Smooth muscle cell (in vitro differentiated cells): ENCODE data around the gene ACY1. TPM values are rescaled to one million over a fixed set of nuclear protein-coding genes. Genes with fewer than 3 reads are reported as not detected.
"Not testable (repeated sequence)": the region's sequence is repeated elsewhere in the genome, so short reads cannot be mapped to it uniquely, and the experiment has no call there.

Experiments used
- DNase-seq: peaks from one replicate; lab custom pipeline; 2025; ENCODE audit not compliant: unreplicated experiment; lab: John Stamatoyannopoulos, UW
- H2AFZ ChIP-seq: fragments of 200-600 bp; sonication (generic); 2 replicates; pipeline ENCODE4 v1.6.0; 2016; ENCODE audit warnings: antibody characterized with exemption, low read depth, mild to moderate bottlenecking
- H3F3A ChIP-seq: fragments of 200-600 bp; sonication (generic); 2 replicates; pipeline ENCODE4 v1.6.0; 2017; ENCODE audit warnings: antibody characterized with exemption, low read depth
- H3K27ac ChIP-seq: fragments of 200-600 bp; sonication (generic); 2 replicates; pipeline ENCODE4 v1.5.1; 2016; ENCODE audit warnings: low read depth, mild to moderate bottlenecking
- H3K27me3 ChIP-seq: fragments of 200-600 bp; sonication (generic); 2 replicates; pipeline ENCODE4 v1.6.1; 2016; ENCODE audit warnings: low read depth, mild to moderate bottlenecking
- H3K36me3 ChIP-seq: fragments of 200-600 bp; sonication (generic); 2 replicates; pipeline ENCODE4 v1.5.1; 2016; ENCODE audit warnings: low read depth
- H3K4me1 ChIP-seq: fragments of 200-600 bp; sonication (generic); 2 replicates; pipeline ENCODE4 v1.5.1; 2016; ENCODE audit warnings: low read depth
- H3K4me2 ChIP-seq: fragments of 200-600 bp; sonication (generic); 2 replicates; pipeline ENCODE4 v1.6.0; 2016; ENCODE audit warnings: mild to moderate bottlenecking
- H3K4me3 ChIP-seq: fragments of 200-600 bp; sonication (generic); 2 replicates; pipeline ENCODE4 v1.5.1; 2016; ENCODE audit warnings: mild to moderate bottlenecking
- H3K79me2 ChIP-seq: fragments of 200-600 bp; sonication (generic); 2 replicates; pipeline ENCODE4 v1.6.0; 2016; ENCODE audit warnings: low read depth, mild to moderate bottlenecking
- H3K9ac ChIP-seq: fragments of 200-600 bp; sonication (generic); 2 replicates; pipeline ENCODE4 v1.6.0; 2016; ENCODE audit warnings: low read depth
- H3K9me3 ChIP-seq: fragments of 200-600 bp; sonication (generic); replicated peaks from 2 replicates; pipeline ENCODE4 v1.5.1; 2016; ENCODE audit warnings: low read depth
- H4K20me1 ChIP-seq: fragments of 200-600 bp; sonication (generic); 2 replicates; pipeline ENCODE4 v1.6.0; 2016; ENCODE audit warnings: low read depth
- WGBS: methylation state at CpG from one replicate; pipeline ENCODE4 v1.1.7; 2016; ENCODE audit warnings: low lambda C conversion rate; 5-methylcytosine and 5-hydroxymethylcytosine counted together
- polyA plus RNA-seq: library from polyadenylated mRNA; unstranded; fragments of >200 nt; fragmentation: Nextera tagmentation; extraction: Ambion mirVana; gene quantifications from 2 replicates; pipeline ENCODE4 v1.2.1, GENCODE V29; 2016
- total RNA-seq: library from RNA; depleted of rRNA; stranded (reverse); fragments of >200 nt; gene quantifications from 2 replicates; pipeline ENCODE4 v1.2.3, GENCODE V29; 2014
- TF ChIP-seq, protein P1 (sequence below): fragments of 200-600 bp; sonication (generic); IDR thresholded peaks from 2 replicates; pipeline ENCODE4 v1.5.1; 2017; ENCODE audit warnings: borderline replicate concordance, mild to moderate bottlenecking, antibody characterized with exemption; ENCODE audit not compliant: insufficient read depth, poor library complexity, severe bottlenecking

ACY1 gene
- total and polyA plus RNA-seq, 2 experiments from 2014 or later: 33.8 to 39.6 TPM

DNA sequence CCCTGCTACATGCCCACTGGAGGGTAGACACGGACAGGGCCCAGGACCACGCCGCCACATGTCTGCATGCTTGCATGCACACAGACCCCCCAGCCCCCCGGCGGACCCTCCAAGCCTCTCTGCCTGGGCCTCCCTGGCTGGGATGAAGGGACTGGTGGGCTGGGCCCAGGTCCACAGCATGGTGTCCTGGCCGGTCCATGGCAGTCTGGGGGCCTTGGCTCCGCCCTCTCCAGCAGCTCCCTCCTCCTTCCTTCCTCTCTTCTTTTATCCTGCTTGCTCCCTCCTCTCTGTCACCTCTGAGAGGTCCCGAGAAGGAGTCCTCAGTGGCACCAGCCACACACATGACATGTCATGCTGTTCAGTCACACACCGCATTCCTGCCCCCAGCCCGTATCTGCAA lies 48.6 kb downstream of the ACY1 start:
- no peak for DNase-seq
- Histone ChIP-seq H3K79me2 (no peaks in the 10 kb centered on the region), H3K36me3 (no peaks in the 10 kb centered on the region), H3F3A (no peaks in the 10 kb centered on the region), H2AFZ (no peak overlapping the region), H3K27ac (no peak overlapping the region), H4K20me1 (no peaks in the 10 kb centered on the region), H3K27me3 (no peaks in the 10 kb centered on the region), H3K4me2 (no peak overlapping the region), H3K9ac (no peak overlapping the region), H3K4me1 (no peaks in the 10 kb centered on the region), H3K9me3 (no peaks in the 10 kb centered on the region), H3K4me3 (no peak overlapping the region)
- TF ChIP-seq, protein P1, sequence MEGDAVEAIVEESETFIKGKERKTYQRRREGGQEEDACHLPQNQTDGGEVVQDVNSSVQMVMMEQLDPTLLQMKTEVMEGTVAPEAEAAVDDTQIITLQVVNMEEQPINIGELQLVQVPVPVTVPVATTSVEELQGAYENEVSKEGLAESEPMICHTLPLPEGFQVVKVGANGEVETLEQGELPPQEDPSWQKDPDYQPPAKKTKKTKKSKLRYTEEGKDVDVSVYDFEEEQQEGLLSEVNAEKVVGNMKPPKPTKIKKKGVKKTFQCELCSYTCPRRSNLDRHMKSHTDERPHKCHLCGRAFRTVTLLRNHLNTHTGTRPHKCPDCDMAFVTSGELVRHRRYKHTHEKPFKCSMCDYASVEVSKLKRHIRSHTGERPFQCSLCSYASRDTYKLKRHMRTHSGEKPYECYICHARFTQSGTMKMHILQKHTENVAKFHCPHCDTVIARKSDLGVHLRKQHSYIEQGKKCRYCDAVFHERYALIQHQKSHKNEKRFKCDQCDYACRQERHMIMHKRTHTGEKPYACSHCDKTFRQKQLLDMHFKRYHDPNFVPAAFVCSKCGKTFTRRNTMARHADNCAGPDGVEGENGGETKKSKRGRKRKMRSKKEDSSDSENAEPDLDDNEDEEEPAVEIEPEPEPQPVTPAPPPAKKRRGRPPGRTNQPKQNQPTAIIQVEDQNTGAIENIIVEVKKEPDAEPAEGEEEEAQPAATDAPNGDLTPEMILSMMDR: no peak
- WGBS: 87% methylated on average over 10 of the region's 10 CpGs

DNA sequence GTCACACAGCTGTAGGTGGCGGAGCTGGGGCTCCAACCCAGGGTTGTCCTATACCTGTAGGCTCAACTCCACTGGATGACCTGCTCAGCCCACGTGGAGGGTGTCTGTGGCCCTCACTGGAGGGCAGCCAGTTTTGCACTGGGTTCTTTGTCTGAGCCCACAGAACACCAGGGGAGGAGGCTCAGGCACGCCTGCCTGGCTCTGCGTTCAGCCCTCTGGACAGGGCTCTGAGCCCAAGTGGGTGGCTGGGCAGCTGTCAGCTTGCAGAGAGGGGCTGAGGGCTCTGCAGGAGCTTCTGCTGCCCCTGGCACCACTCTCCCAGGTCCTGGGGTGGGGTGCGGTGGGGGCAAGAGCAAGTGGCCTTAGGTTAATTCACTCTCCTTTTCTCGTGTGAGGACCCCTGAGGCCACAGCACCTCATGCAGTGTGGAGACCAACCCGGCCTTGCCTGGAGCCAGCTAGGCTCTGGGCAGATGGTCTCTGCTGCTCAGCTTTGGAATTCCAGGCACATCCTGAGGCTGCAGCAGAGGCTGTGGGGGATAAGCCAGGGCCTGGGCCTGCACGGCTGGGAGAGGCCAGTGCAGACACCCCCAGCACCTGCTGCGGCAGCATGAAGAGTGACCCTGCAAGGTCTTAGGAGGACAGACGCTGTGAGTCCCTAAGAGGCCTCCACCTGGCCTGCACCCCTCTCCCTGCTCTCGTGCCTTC lies 49.5 kb downstream of the ACY1 start:
- Histone ChIP-seq H3K27ac (no peak overlapping the region), H4K20me1 (no peaks in the 10 kb centered on the region), H3K9me3 (no peaks in the 10 kb centered on the region), H2AFZ (no peak overlapping the region), H3K79me2 (no peaks in the 10 kb centered on the region), H3K27me3 (no peaks in the 10 kb centered on the region), H3K4me1 (no peaks in the 10 kb centered on the region), H3F3A (no peaks in the 10 kb centered on the region), H3K9ac (no peak overlapping the region), H3K36me3 (no peaks in the 10 kb centered on the region), H3K4me3 (no peak overlapping the region), H3K4me2 (no peak overlapping the region)
- TF ChIP-seq, protein P1: no peak
- WGBS: 76% methylated on average over 11 of the region's 11 CpGs
- DNase-seq: no peak

DNA sequence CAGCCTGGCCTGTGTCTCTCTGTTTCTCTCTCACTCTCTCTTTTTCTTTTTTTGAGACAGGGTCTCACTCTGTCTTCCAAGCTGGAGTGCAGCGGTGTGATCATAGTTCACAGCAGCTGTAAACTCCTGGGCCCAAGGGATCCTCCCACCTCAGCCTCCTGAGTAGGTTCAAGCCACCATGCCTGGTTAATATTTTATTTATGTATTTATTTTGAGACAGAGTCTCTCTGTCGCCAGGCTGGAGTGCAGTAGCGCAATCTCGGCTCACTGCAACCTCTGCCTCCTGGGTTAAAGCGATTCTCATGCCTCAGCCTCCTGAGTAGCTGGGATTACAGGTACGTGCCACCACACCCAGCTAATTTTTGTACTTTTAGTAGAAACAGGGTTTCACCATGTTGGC lies 50.4 kb downstream of the ACY1 start:
- H3K4me2 ChIP-seq, H3K4me3 ChIP-seq, H3K27me3 ChIP-seq, H3K36me3 ChIP-seq, H4K20me1 ChIP-seq, H3K9me3 ChIP-seq, H3K79me2 ChIP-seq, H3K9ac ChIP-seq, H3F3A ChIP-seq, H3K27ac ChIP-seq, DNase-seq, H3K4me1 ChIP-seq, H2AFZ ChIP-seq: not testable (repeated sequence)
- WGBS: 96% methylated on average over 6 of the region's 6 CpGs

DNA sequence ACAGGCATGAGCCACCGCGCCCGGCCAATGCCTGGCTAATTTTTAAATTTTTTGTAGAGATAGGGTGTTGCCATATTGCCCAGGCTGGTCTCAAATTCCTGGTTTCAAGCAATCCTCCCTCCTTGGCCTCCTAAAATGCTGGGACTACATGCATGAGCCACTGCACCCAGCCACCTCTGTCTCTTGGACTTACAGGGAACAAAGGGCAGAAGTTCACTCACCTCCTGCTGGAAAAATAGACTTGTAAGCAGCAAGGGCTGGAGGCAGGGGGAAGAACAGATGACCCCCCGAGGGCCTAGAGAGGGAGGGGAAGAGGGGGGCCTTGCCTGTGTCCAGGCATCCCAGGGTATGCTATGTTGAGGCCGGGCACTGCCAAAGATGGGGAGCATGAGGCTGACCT lies 50.9 kb downstream of the ACY1 start:
- Histone ChIP-seq H3K4me2 (no peak overlapping the region), H3K4me3 (no peak overlapping the region), H4K20me1 (no peaks in the 10 kb centered on the region), H2AFZ (no peak overlapping the region), H3F3A (no peaks in the 10 kb centered on the region), H3K27me3 (no peaks in the 10 kb centered on the region), H3K9me3 (no peaks in the 10 kb centered on the region), H3K9ac (no peak overlapping the region), H3K36me3 (no peaks in the 10 kb centered on the region), H3K4me1 (no peaks in the 10 kb centered on the region), H3K79me2 (no peaks in the 10 kb centered on the region), H3K27ac (no peak overlapping the region)
- DNase-seq: no peak
- TF ChIP-seq, protein P1: no peak
- 94% methylated on average over 5 of the region's 5 CpGs for WGBS
